ENCODE measurements around the gene FRA10AC1. TPM values are rescaled to one million over a fixed set of nuclear protein-coding genes. Genes with fewer than 3 reads are reported as not detected.

FRA10AC1 gene
- total RNA-seq, 1 experiment from 2014 or later: 27.6 TPM

Other genes starting within 250 kb of the FRA10AC1 start
- 8.1 and 9.2 TPM in 2 replicates for gene MYOF, start 220.3 kb downstream of the FRA10AC1 start, total RNA-seq (2014; rRNA removed; shearing (Covaris generic); ENCODE audit: low replicate concordance)
- gene CEP55, start 206.0 kb downstream of the FRA10AC1 start, total RNA-seq (2014; rRNA removed; shearing (Covaris generic); ENCODE audit: low replicate concordance): 14.6 and 16.5 TPM in 2 replicates
- gene FFAR4, start 135.9 kb downstream of the FRA10AC1 start, total RNA-seq (2014; rRNA removed; shearing (Covaris generic); ENCODE audit: low replicate concordance): not detected in 2 replicates
- gene RBP4, start 101.4 kb downstream of the FRA10AC1 start, total RNA-seq (2014; rRNA removed; shearing (Covaris generic); ENCODE audit: low replicate concordance): not detected in 2 replicates
- not detected in 2 replicates for gene PDE6C, start 90.1 kb downstream of the FRA10AC1 start, total RNA-seq (2014; rRNA removed; shearing (Covaris generic); ENCODE audit: low replicate concordance)
- not detected in 2 replicates for gene LGI1, start 55.3 kb upstream of the FRA10AC1 start, total RNA-seq (2014; rRNA removed; shearing (Covaris generic); ENCODE audit: low replicate concordance)
- 1.5 and 2.1 TPM in 2 replicates for gene SLC35G1, start 191.4 kb upstream of the FRA10AC1 start, total RNA-seq (2014; rRNA removed; shearing (Covaris generic); ENCODE audit: low replicate concordance)